K562 (cell line): ENCODE measurements around the gene CAMKV. TPM values are rescaled to one million over a fixed set of nuclear protein-coding genes. Genes with fewer than 3 reads are reported as not detected.

Source experiments
- ATAC-seq: fragments of 200-7000 bp; cut with Tn5 transposase; 3 replicates; pipeline ENCODE4 v1.9.1; 2020; ENCODE audit warnings: moderate library complexity
- BruUV-seq: library from RNA; stranded (reverse); fragments of 400-500 nt; replicated peaks from 2 replicates; lab custom pipeline; 2021; lab: Mats Ljungman, UMichigan
- CTCF ChIA-PET: fragments of 300-600 bp; formaldehyde crosslinking; extraction: SDS; loops from one replicate; lab custom pipeline; 2021; ENCODE audit warnings: low intra/inter-chr PET ratio; lab: Yijun Ruan, JAX
- POLR2A ChIA-PET: fragments of 300-600, 350-650 bp; sonication (Branson Sonifier 250); formaldehyde crosslinking; extraction: SDS; loops from one replicate; lab custom pipeline; 2021; ENCODE audit warnings: antibody characterized with exemption, inconsistent platforms; lab: Yijun Ruan, JAX
- DNase-seq, 4 experiments: peaks; one replicate each; pipeline versions ENCODE4 v3.0.0 to v3.0.0-alpha.2; 2011 to 2018; ENCODE audit warnings: low spot score in 3 of 4, mixed read lengths in 3 of 4; ENCODE audit errors: extremely low read depth in 1 of 4
- FAIRE-seq: peaks from 2 replicates; lab custom pipeline; 2011; peaks lifted over from hg19 to GRCh38; lab: Jason Lieb, UNC
- H2AFZ ChIP-seq: 2 replicates; pipeline ENCODE4 v1.6.0; 2011; ENCODE audit warnings: low read depth, low read length, control low read depth, inconsistent platforms
- H3K27ac ChIP-seq: fragments of 200-600 bp; 3 replicates; pipeline ENCODE4 v1.8.0; 2011; ENCODE audit warnings: low read depth, mild to moderate bottlenecking, control low read depth, inconsistent platforms, low read length, moderate library complexity, mixed read lengths; ENCODE audit errors: extremely low read depth
- H3K27me3 ChIP-seq, 2 experiments: fragments of 300-600 bp in 1 of 2; 2 replicates in 1 of 2; 3 replicates in 1 of 2; pipeline versions ENCODE4 v1.6.0 to v1.8.0; 2011; ENCODE audit warnings: inconsistent platforms in 2 of 2, low read length in 2 of 2, mild to moderate bottlenecking in 1 of 2, mixed read lengths in 1 of 2, moderate library complexity in 1 of 2; ENCODE audit not compliant: control insufficient read depth in 2 of 2, insufficient read depth in 2 of 2
- H3K36me3 ChIP-seq: fragments of 300-600 bp; 3 replicates; pipeline ENCODE4 v1.8.0; 2011; ENCODE audit warnings: mild to moderate bottlenecking, low read length, inconsistent platforms; ENCODE audit not compliant: control insufficient read depth, insufficient read depth
- H3K4me1 ChIP-seq, 2 experiments: fragments of 200-600 bp in 1 of 2; replicated peaks in 1 of 2; 2 replicates in 1 of 2; 3 replicates in 1 of 2; pipeline versions ENCODE4 v1.5.1 to v1.8.0; 2011; ENCODE audit warnings: inconsistent platforms in 2 of 2, low read length in 2 of 2, mild to moderate bottlenecking in 1 of 2, mixed read lengths in 1 of 2, moderate library complexity in 1 of 2; ENCODE audit not compliant: control insufficient read depth in 2 of 2, insufficient read depth in 2 of 2
- H3K4me2 ChIP-seq: 2 replicates; pipeline ENCODE4 v1.6.1; 2011; ENCODE audit warnings: low read length, control low read depth, inconsistent platforms, mixed read lengths; ENCODE audit not compliant: insufficient read depth
- H3K4me3 ChIP-seq: fragments of 200-600 bp; sonication (generic), shearing (Covaris generic); 2 replicates; pipeline ENCODE4 v1.5.1; 2016; ENCODE audit warnings: control low read depth, inconsistent platforms
- H3K79me2 ChIP-seq: fragments of 200-600 bp; 3 replicates; pipeline ENCODE4 v1.8.0; 2011; ENCODE audit warnings: low read length, inconsistent platforms; ENCODE audit not compliant: control insufficient read depth, insufficient read depth
- H3K9ac ChIP-seq, 2 experiments: 2 replicates each; pipeline versions ENCODE4 v1.6.0 to v1.6.1; 2011; ENCODE audit warnings: low read depth in 2 of 2, low read length in 2 of 2, control low read depth in 1 of 2, inconsistent platforms in 1 of 2, mild to moderate bottlenecking in 1 of 2, mixed read lengths in 1 of 2; ENCODE audit not compliant: insufficient read depth in 1 of 2
- H3K9me1 ChIP-seq: one replicate; pipeline ENCODE4 v1.6.0; 2011; ENCODE audit warnings: inconsistent platforms, mild to moderate bottlenecking, low read length, moderate library complexity; ENCODE audit not compliant: control insufficient read depth, insufficient read depth
- H3K9me3 ChIP-seq: replicated peaks from 2 replicates; pipeline ENCODE4 v1.5.1; 2011; ENCODE audit warnings: low read depth, low read length, inconsistent platforms; ENCODE audit not compliant: control insufficient read depth, insufficient read depth
- H4K20me1 ChIP-seq: replicated peaks from 2 replicates; pipeline ENCODE4 v1.6.1; 2011; ENCODE audit warnings: low read length, inconsistent platforms, mixed read lengths; ENCODE audit not compliant: control insufficient read depth, insufficient read depth
- BMI1 ChIP-seq: fragments of 150-350 bp; IDR thresholded peaks from 2 replicates; pipeline ENCODE4 v1.6.1; 2014; ENCODE audit warnings: low read length
- E2F1 ChIP-seq: sonication (generic); formaldehyde crosslinking; IDR thresholded peaks from 2 replicates; pipeline ENCODE4 v1.8.1; 2023; ENCODE audit warnings: mild to moderate bottlenecking, missing genetic modification reagents, moderate library complexity
- ESRRB ChIP-seq: fragments of 250-450 bp; sonication (Bioruptor Pico); IDR thresholded peaks from 2 replicates; pipeline ENCODE4 v1.5.0; 2020; ENCODE audit warnings: mild to moderate bottlenecking, moderate library complexity, borderline replicate concordance
- GABPA ChIP-seq: fragments of 200-800 bp; sonication (Bioruptor generic); conservative IDR thresholded peaks from 2 replicates; pipeline ENCODE4 v1.6.1; 2016; ENCODE audit warnings: low read depth, missing genetic modification characterization, missing compliant biosample characterization
- HSF4 ChIP-seq: fragments of 250-450 bp; sonication (Bioruptor Pico); IDR thresholded peaks from 2 replicates; pipeline ENCODE4 v2.1.2; 2022; ENCODE audit warnings: mild to moderate bottlenecking, moderate library complexity, borderline replicate concordance
- IFI16 ChIP-seq: fragments of 250-450 bp; sonication (Bioruptor Pico); IDR thresholded peaks from 2 replicates; pipeline ENCODE4 v2.1.2; 2022; ENCODE audit warnings: mild to moderate bottlenecking, inconsistent platforms
- MLX ChIP-seq, 2 experiments: fragments of 450-650 bp in 1 of 2; sonication (generic) in 1 of 2; formaldehyde crosslinking; conservative IDR thresholded peaks; 2 replicates each; pipeline versions ENCODE4 v1.4.0 to v1.8.1; 2020 to 2022; ENCODE audit warnings: mild to moderate bottlenecking in 1 of 2, missing genetic modification reagents in 1 of 2
- NELFE ChIP-seq: IDR thresholded peaks from 2 replicates; pipeline ENCODE4 v1.6.1; 2011; ENCODE audit warnings: mild to moderate bottlenecking; ENCODE audit not compliant: insufficient read depth, insufficient read length
- POLR2AphosphoS2 ChIP-seq: IDR thresholded peaks from 2 replicates; pipeline ENCODE4 v1.6.1; 2012; ENCODE audit warnings: low read length, improper control_type of control experiment
- RBM25 ChIP-seq: fragments of 200-400 bp; formaldehyde crosslinking; IDR thresholded peaks from 2 replicates; pipeline ENCODE4 v1.6.1; 2018; ENCODE audit warnings: low read length, low read depth, moderate library complexity; ENCODE audit not compliant: severe bottlenecking
- RCOR1 ChIP-seq, 2 experiments: IDR thresholded peaks; 2 replicates each; pipeline ENCODE4 v1.6.1; 2012; ENCODE audit warnings: low read depth in 2 of 2, low read length in 2 of 2, borderline replicate concordance in 1 of 2, improper control_type of control experiment in 1 of 2
- RUNX1 ChIP-seq: sonication (generic); IDR thresholded peaks from 2 replicates; pipeline ENCODE4 v1.6.1; 2016; ENCODE audit warnings: antibody characterized with exemption, low read depth
- SIX5 ChIP-seq, 2 experiments: IDR thresholded peaks; 2 replicates each; pipeline ENCODE4 v1.6.1; 2011; ENCODE audit warnings: low read length in 2 of 2, borderline replicate concordance in 1 of 2, low read depth in 1 of 2, mild to moderate bottlenecking in 1 of 2, moderate library complexity in 1 of 2; ENCODE audit not compliant: insufficient read depth in 1 of 2
- SRSF1 ChIP-seq: fragments of 200-400 bp; formaldehyde crosslinking; IDR thresholded peaks from 2 replicates; pipeline ENCODE4 v1.6.1; 2017; ENCODE audit warnings: mild to moderate bottlenecking, low read depth, low read length, moderate library complexity
- TBP ChIP-seq: optimal IDR thresholded peaks from 2 replicates; pipeline ENCODE3; 2011; ENCODE audit warnings: low read depth, low read length, improper control_type of control experiment
- U2AF1 ChIP-seq: fragments of 200-400 bp; formaldehyde crosslinking; optimal IDR thresholded peaks from 2 replicates; pipeline ENCODE3; 2017; ENCODE audit warnings: mild to moderate bottlenecking, low read depth, low read length, moderate library complexity
- ZC3H4 ChIP-seq: sonication (generic); formaldehyde crosslinking; IDR thresholded peaks from 2 replicates; pipeline ENCODE4 v1.9.0; 2021; ENCODE audit warnings: missing genetic modification reagents, borderline replicate concordance
- ZNF280A ChIP-seq: fragments of 450-650 bp; IDR thresholded peaks from 2 replicates; pipeline ENCODE4 v1.6.1; 2018; ENCODE audit warnings: mild to moderate bottlenecking, low read depth; ENCODE audit not compliant: partially characterized antibody
- ZNF408 ChIP-seq: fragments of 250-450 bp; sonication (Bioruptor Pico); IDR thresholded peaks from 2 replicates; pipeline ENCODE4 v1.4.0; 2020; ENCODE audit warnings: low read depth, mild to moderate bottlenecking, moderate library complexity
- ZNF644 ChIP-seq: fragments of 200-800 bp; sonication (Bioruptor generic); IDR thresholded peaks from 2 replicates; pipeline ENCODE4 v1.6.1; 2016; ENCODE audit warnings: low read depth, missing genetic modification characterization, missing compliant biosample characterization
- WGBS: fragments of 100-300 bp; shearing (Covaris generic); methylation state at CpG from one replicate; pipeline ENCODE4 v1.1.6; 2016; ENCODE audit warnings: low coverage, mixed read lengths; ENCODE audit not compliant: insufficient coverage; ENCODE audit errors: missing lambda C conversion rate; 5-methylcytosine and 5-hydroxymethylcytosine counted together
- in situ Hi-C: fragments of 300-500 bp; cut with MboI; formaldehyde crosslinking; loops from 4 replicates; pipeline ENCODE4 v1.15.0; 2018; ENCODE audit warnings: inconsistent platforms, mixed read lengths
- intact Hi-C: fragments of 100-400 bp; cut with micrococcal nuclease; formaldehyde crosslinking; loops from 2 replicates; pipeline ENCODE4 v1.14.2; 2022
- polyA plus RNA-seq, 8 experiments: library from polyadenylated mRNA; depleted of rRNA in 4 of 8; stranded (reverse) in 5 of 8; unstranded in 3 of 8; fragments of >200 nt; fragmentation: Nextera tagmentation in 2 of 8; fragmentation: Illumina TruSeq in 1 of 8; extraction: Ambion mirVana in 2 of 8; extraction: Trizol in 1 of 8; gene quantifications; 2 replicates each; pipeline versions ENCODE4 v1.2.1 to v1.2.3, GENCODE V29; 2011 to 2014; ENCODE audit warnings: inconsistent platforms in 1 of 8, missing spikeins in 1 of 8
- total RNA-seq, 7 experiments: library from RNA; depleted of rRNA in 6 of 7; stranded (reverse); fragments of >200 nt in 6 of 7; fragmentation: Illumina TruSeq in 2 of 7; extraction: Trizol in 2 of 7; gene quantifications; 2 replicates each; pipeline versions ENCODE4 v1.2.1 to v1.2.3, GENCODE V29; 2011 to 2021; ENCODE audit warnings: low replicate concordance in 1 of 7

The CAMKV gene
- total and polyA plus RNA-seq, 9 of the 15 experiments (the other 6 are each of a cell fraction or from before 2014, with no cell fraction given), result 0.08 to 2.7 (median 0.79) TPM

GRCh38 chr3:49889296-49889695, 19.6 kb upstream of the CAMKV start:
- DNase-seq (no peak), FAIRE-seq (no peak), ATAC-seq (no peak)
- no peaks in the 10 kb centered on the region for H4K20me1 ChIP-seq
- no TSS peak for BruUV-seq
- POLR2A ChIA-PET, result interaction anchor here (0.7 kb wide), 1 partner anchor 194 kb away, joined by 3 read pairs; no protein-coding TSS in a partner anchor
- H3K4me1 ChIP-seq, result peaks cover 5 to 8% of the 10 kb centered on the region in 2 experiments; a peak in 3 of 5 replicates
- H3K9me1 ChIP-seq, result no peaks in the 10 kb centered on the region
- CTCF ChIA-PET, result no interaction called here
- H3K79me2 ChIP-seq, result no peaks in the 10 kb centered on the region
- intact Hi-C loops, result no loop called here
- no peaks in the 10 kb centered on the region for H3K9me3 ChIP-seq
- H3K27ac ChIP-seq, result no peak overlapping the region
- in situ Hi-C loops, result no loop called here
- no peak overlapping the region for H2AFZ ChIP-seq
- no peak for TF ChIP-seq RBM25
- no peak for TF ChIP-seq U2AF1
- no peak for TF ChIP-seq IFI16 (CRISPR knock-in tag)
- TF ChIP-seq HSF4 (CRISPR knock-in tag), result no peak
- no peak for TF ChIP-seq RUNX1
- no peak for TF ChIP-seq TBP
- no peak for TF ChIP-seq MLX (CRISPR knock-in tag; conservative IDR thresholded peaks at IDR 0.05)
- no peak for TF ChIP-seq E2F1 (CRISPR knock-in tag)
- no peak for TF ChIP-seq ESRRB
- no peak for TF ChIP-seq BMI1
- TF ChIP-seq SRSF1, result no peak
- TF ChIP-seq ZNF644 (tag), result no peak
- TF ChIP-seq SIX5 (IDR thresholded peaks at IDR 0.05; ENCODE audit: borderline replicate concordance in 1 of 2, insufficient read depth in 1 of 2, low read depth in 1 of 2, low read length in 2 of 2), result no peak
- no peak for TF ChIP-seq ZNF280A
- TF ChIP-seq POLR2AphosphoS2, result no peak
- TF ChIP-seq ZC3H4 (CRISPR knock-in tag), result no peak
- TF ChIP-seq GABPA (tag), result no peak
- no peak for TF ChIP-seq ZNF408 (CRISPR knock-in tag)
- no peak for TF ChIP-seq NELFE
- no peak for TF ChIP-seq RCOR1 (IDR thresholded peaks at IDR 0.05; ENCODE audit: borderline replicate concordance in 1 of 2, low read depth in 2 of 2, low read length in 2 of 2)
- TF ChIP-seq, all 486 proteins: peak for 0
- Histone ChIP-seq H3K4me3 (no peak overlapping the region), H3K4me2 (no peak overlapping the region), H3K9ac (peak overlapping the region in 1 of 2 experiments; percentile 20; a peak in 1 of 4 replicates), H3K36me3 (no peaks in the 10 kb centered on the region), H3K27me3 (no peaks in the 10 kb centered on the region)
- 53% methylated on average over 10 of the region's 10 CpGs for WGBS
